ENCODE results near the gene TMPRSS11A.

Gene TMPRSS11A

GRCh38 chr4:67861513-67861912, 101.8 kb downstream of the TMPRSS11A start:
- DNase-seq, result peak; percentile 6

Data from NCI-H1092 (cell line).